ENCODE measurements around the gene GMPR.

The GMPR gene

DNA sequence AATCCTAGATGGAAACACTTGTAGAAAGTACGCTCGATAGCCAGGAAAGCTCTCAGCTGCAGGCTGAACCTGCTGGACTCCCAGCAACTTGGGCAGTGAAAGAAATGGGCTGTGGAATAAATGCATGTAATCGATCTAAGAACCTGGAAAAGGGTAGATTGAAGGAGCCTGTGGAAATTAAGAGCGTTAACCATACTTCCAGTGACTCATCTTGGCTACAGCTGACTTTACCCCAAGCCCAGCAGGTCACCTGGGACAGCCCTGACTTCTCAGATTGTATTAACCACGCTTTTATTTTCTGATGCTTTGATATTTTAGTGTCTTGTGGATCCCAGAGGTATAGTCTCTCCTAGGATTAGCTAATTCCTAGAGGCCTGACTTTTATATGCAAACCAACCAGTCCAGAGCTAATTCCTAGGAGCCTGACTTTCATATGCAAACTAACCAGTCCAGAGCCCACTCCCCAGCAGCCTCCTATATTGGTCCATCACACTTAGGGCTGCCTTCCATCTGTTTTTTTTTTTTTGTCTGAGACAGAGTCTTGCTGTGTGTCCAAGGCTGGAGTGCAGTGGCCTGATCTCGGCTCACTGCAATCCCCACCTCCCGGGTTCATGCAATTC, 86.3 kb downstream of the GMPR start:
- H3K4me3 ChIP-seq (ENCODE audit: low read depth in 1 of 2, low read length in 2 of 2): no peak overlapping the region
- peaks cover 5 to 15% of the 10 kb centered on the region in 2 donors for H3K36me3 ChIP-seq (ENCODE audit: control insufficient read depth in 1 of 2, insufficient read depth in 2 of 2, low read length in 2 of 2)
- no peaks in the 10 kb centered on the region for H3K9me3 ChIP-seq (ENCODE audit: control insufficient read depth in 1 of 2, low read length in 2 of 2)
- H3K4me1 ChIP-seq (ENCODE audit: control insufficient read depth in 1 of 2, insufficient read depth in 2 of 2, low read length in 2 of 2): peaks cover 24 to 25% of the 10 kb centered on the region in 2 donors
- H3K27me3 ChIP-seq (ENCODE audit: control insufficient read depth in 1 of 2, insufficient read depth in 2 of 2, low read length in 2 of 2): no peaks in the 10 kb centered on the region
- no peak overlapping the region for H3K27ac ChIP-seq (ENCODE audit: low read depth, low read length)
- no peak overlapping the region for H3K9ac ChIP-seq (ENCODE audit: low read depth in 1 of 2, low read length in 2 of 2)

DNA sequence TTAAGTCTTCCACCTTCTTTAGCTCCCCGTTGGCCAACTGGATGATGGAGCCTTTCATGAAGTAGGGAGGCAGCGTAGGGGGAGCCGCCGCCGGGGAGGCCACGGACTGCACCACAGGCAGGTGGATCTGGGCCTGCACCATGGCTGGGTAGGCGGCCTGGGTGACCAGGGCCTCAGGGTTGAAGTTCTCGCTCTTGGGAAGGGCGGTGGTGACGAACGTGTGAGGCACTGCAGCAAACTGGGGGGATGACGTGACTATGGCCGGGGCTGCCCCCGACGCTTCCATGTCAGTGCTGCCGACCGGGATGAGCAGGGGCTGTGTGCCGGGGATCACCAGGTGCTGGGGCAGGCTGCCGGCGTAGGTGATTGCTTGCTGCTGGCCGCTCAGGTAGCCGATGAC, 88.1 kb downstream of the GMPR start:
- Histone ChIP-seq H3K4me1 (ENCODE audit: control insufficient read depth in 1 of 2, insufficient read depth in 2 of 2, low read length in 2 of 2) (peaks cover 11 to 14% of the 10 kb centered on the region in 2 donors), H3K9me3 (ENCODE audit: control insufficient read depth in 1 of 2, low read length in 2 of 2) (no peaks in the 10 kb centered on the region), H3K27me3 (ENCODE audit: control insufficient read depth in 1 of 2, insufficient read depth in 2 of 2, low read length in 2 of 2) (no peaks in the 10 kb centered on the region), H3K27ac (ENCODE audit: low read depth, low read length) (no peak overlapping the region), H3K9ac (ENCODE audit: low read depth in 1 of 2, low read length in 2 of 2) (no peak overlapping the region), H3K4me3 (ENCODE audit: low read depth in 1 of 2, low read length in 2 of 2) (no peak overlapping the region), H3K36me3 (ENCODE audit: control insufficient read depth in 1 of 2, insufficient read depth in 2 of 2, low read length in 2 of 2) (peaks cover 5 to 15% of the 10 kb centered on the region in 2 donors)

DNA sequence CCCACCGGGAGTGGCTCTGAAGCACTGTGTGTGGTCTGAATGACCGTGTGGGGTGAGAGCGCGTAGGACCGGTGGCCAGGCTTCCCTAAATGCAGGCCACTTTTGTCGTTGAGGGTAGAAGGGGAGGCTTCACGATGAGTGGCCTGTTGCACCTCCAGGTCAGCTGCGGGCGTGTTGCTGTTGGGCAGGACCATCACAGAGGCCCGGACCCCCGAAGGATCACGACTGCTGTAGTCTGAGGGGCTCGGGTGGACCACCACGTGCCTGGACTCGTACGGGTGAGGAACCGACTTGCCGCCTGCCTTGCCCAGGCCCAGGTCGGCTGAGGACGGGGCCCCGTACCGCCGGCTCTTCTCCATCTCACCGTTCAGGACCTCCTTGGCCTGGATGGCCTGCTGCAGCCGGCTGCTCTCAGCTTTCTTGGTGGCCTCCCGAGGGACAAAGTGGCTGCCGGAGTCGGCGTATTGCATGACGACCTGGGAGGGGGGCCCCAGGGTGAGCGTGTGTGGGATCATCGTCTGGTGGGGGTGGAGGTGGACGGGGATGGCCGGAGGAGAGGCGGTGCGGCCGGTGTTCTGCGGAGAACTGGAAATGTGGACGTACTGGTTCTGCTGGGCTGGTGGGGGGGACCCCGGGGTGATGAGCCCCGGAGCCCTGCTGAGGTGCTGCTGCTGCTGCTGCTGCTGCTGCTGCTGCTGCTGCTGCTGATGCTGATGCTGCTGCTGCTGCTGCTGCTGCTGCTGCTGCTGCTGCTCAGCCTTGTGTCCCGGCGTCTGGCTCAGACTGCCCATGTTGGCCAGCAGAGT, 88.8 kb downstream of the GMPR start:
- no peak overlapping the region for H3K9ac ChIP-seq (ENCODE audit: low read depth in 1 of 2, low read length in 2 of 2)
- H3K36me3 ChIP-seq (ENCODE audit: control insufficient read depth in 1 of 2, insufficient read depth in 2 of 2, low read length in 2 of 2): peaks cover 5 to 15% of the 10 kb centered on the region in 2 donors
- H3K27me3 ChIP-seq (ENCODE audit: control insufficient read depth in 1 of 2, insufficient read depth in 2 of 2, low read length in 2 of 2): no peaks in the 10 kb centered on the region
- H3K4me1 ChIP-seq (ENCODE audit: control insufficient read depth in 1 of 2, insufficient read depth in 2 of 2, low read length in 2 of 2): peaks cover 16 to 19% of the 10 kb centered on the region in 2 donors
- no peaks in the 10 kb centered on the region for H3K9me3 ChIP-seq (ENCODE audit: control insufficient read depth in 1 of 2, low read length in 2 of 2)
- H3K4me3 ChIP-seq (ENCODE audit: low read depth in 1 of 2, low read length in 2 of 2): no peak overlapping the region
- no peak overlapping the region for H3K27ac ChIP-seq (ENCODE audit: low read depth, low read length)

DNA sequence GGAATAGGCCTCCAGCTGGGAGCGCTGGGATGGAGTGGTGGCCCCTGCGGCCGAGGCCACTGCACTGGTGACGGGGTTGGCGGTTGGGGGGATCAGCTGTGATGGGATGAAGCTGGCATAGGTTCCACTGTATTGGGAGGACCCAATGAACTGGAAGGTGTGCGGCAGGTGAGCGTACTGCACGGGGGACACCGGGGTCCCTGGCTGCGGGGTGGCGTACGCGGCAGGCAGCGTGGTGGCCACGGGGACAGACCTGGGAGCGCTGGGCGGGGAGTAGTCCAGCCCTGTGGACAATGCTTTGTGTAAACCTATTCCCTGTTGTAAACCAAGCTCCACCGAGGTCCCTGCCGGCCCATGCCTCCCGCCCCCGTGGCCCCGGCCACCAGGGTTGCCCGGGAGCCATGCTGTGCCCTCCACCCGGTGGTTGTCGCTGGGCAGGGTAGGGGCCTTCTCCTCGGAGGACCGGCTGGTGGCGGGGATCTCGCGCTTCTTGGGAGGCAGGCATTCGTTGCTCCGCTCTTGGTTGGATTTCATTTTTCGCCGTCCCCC, 89.5 kb downstream of the GMPR start:
- Histone ChIP-seq H3K9ac (ENCODE audit: low read depth in 1 of 2, low read length in 2 of 2) (no peak overlapping the region), H3K4me3 (ENCODE audit: low read depth in 1 of 2, low read length in 2 of 2) (no peak overlapping the region), H3K4me1 (ENCODE audit: control insufficient read depth in 1 of 2, insufficient read depth in 2 of 2, low read length in 2 of 2) (peaks cover 9 to 12% of the 10 kb centered on the region in 2 donors)

DNA sequence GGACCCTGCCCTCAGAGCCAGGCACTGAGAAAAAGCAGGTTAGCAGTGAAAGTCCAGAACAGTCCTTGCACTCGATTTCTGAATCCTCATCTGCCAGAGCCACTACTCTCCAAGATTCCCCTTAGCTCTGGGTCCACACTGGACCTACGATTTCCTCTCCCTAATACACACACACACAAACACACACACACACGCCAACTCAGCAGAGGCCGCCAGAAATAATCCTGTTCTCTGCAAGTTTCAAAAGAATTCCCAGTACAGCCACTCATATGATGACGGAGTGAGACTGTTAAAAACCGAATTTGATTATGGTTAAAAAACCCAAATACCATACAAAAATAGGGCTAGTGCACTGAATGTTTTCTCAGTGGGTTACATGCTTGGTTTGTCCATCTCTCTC, 90.8 kb downstream of the GMPR start:
- no peaks in the 10 kb centered on the region for H3K9me3 ChIP-seq (ENCODE audit: control insufficient read depth in 1 of 2, low read length in 2 of 2)
- H3K27ac ChIP-seq (ENCODE audit: low read depth, low read length): no peak overlapping the region
- H3K27me3 ChIP-seq (ENCODE audit: control insufficient read depth in 1 of 2, insufficient read depth in 2 of 2, low read length in 2 of 2): no peaks in the 10 kb centered on the region
- peaks cover 5 to 15% of the 10 kb centered on the region in 2 donors for H3K36me3 ChIP-seq (ENCODE audit: control insufficient read depth in 1 of 2, insufficient read depth in 2 of 2, low read length in 2 of 2)
- H3K4me3 ChIP-seq (ENCODE audit: low read depth in 1 of 2, low read length in 2 of 2): no peak overlapping the region
- peaks cover 9 to 12% of the 10 kb centered on the region in 2 donors for H3K4me1 ChIP-seq (ENCODE audit: control insufficient read depth in 1 of 2, insufficient read depth in 2 of 2, low read length in 2 of 2)
- no peak overlapping the region for H3K9ac ChIP-seq (ENCODE audit: low read depth in 1 of 2, low read length in 2 of 2)

More for the DNA sequence above, 89.5 kb downstream of the GMPR start:
- H3K36me3 ChIP-seq (ENCODE audit: control insufficient read depth in 1 of 2, insufficient read depth in 2 of 2, low read length in 2 of 2): peaks cover 5 to 15% of the 10 kb centered on the region in 2 donors
- H3K9me3 ChIP-seq (ENCODE audit: control insufficient read depth in 1 of 2, low read length in 2 of 2): no peaks in the 10 kb centered on the region
- no peak overlapping the region for H3K27ac ChIP-seq (ENCODE audit: low read depth, low read length)
- no peaks in the 10 kb centered on the region for H3K27me3 ChIP-seq (ENCODE audit: control insufficient read depth in 1 of 2, insufficient read depth in 2 of 2, low read length in 2 of 2)

DNA sequence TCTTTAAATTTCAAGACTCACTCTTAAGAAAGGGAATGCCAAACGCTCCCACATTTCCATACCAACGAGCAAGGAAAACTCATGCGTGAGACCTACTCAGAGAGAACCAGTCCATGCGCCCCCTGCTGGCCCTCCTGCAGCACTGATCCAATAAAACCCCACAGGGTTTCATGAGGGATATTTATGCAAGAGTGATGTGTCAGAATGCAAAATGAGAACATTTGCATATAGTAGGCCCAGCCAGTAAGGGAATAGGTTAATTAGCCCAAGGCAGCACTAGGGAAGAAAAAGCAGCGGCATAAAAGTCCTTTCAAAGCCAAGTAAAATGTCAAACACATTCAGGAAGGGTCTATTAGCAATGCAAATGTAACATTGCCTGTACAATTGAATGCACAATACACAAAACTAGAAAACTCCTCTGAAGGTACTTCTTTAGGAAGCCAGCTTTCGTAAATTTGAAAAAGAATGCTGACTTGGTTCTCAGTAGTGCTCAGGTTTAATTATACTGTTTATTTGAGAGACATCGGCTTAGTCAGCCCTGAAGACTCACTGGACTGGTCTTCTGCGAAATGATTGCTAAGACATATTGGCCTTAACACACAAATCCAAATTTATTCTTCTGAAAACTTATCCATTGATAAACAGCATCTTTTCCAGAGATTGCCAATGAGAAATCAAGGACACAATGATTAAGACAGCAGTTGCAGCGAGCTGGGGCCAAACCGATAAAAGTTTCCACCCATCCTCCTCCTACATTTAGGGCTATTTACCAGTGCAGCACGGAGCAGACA, 93.2 kb downstream of the GMPR start:
- Histone ChIP-seq H3K27me3 (ENCODE audit: control insufficient read depth in 1 of 2, insufficient read depth in 2 of 2, low read length in 2 of 2) (no peaks in the 10 kb centered on the region), H3K4me3 (ENCODE audit: low read depth in 1 of 2, low read length in 2 of 2) (no peak overlapping the region), H3K9me3 (ENCODE audit: control insufficient read depth in 1 of 2, low read length in 2 of 2) (no peaks in the 10 kb centered on the region), H3K36me3 (ENCODE audit: control insufficient read depth in 1 of 2, insufficient read depth in 2 of 2, low read length in 2 of 2) (peaks cover 0 to 7% of the 10 kb centered on the region in 2 donors), H3K9ac (ENCODE audit: low read depth in 1 of 2, low read length in 2 of 2) (peak overlapping the region in 1 of 2 donors; percentile 13), H3K27ac (ENCODE audit: low read depth, low read length) (no peak overlapping the region), H3K4me1 (ENCODE audit: control insufficient read depth in 1 of 2, insufficient read depth in 2 of 2, low read length in 2 of 2) (peaks cover 9 to 14% of the 10 kb centered on the region in 2 donors)

DNA sequence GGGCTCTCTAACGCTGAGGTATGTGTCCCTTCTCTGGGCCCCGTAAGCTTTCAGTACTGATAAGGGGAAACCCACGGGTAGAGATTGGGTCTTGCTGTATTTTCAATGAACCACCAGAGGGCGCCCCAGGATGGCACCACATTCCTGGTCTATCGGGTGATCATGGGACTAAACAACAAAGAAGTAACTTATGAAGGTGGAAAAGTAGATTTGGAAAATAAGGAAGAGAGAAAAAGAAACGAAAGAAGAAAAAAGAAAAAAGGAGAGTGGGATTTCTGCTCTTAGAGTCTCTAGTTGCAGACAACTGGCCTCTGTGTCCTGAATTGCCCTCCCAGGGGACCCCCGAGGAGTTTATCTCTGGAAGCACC, 93.8 kb downstream of the GMPR start:
- no peaks in the 10 kb centered on the region for H3K27me3 ChIP-seq (ENCODE audit: control insufficient read depth in 1 of 2, insufficient read depth in 2 of 2, low read length in 2 of 2)
- H3K9me3 ChIP-seq (ENCODE audit: control insufficient read depth in 1 of 2, low read length in 2 of 2): no peaks in the 10 kb centered on the region
- no peak overlapping the region for H3K4me3 ChIP-seq (ENCODE audit: low read depth in 1 of 2, low read length in 2 of 2)
- peaks cover 0 to 2% of the 10 kb centered on the region in 2 donors for H3K36me3 ChIP-seq (ENCODE audit: control insufficient read depth in 1 of 2, insufficient read depth in 2 of 2, low read length in 2 of 2)
- H3K27ac ChIP-seq (ENCODE audit: low read depth, low read length): no peak overlapping the region
- H3K9ac ChIP-seq (ENCODE audit: low read depth in 1 of 2, low read length in 2 of 2): peak overlapping the region in 1 of 2 donors; percentile 13
- H3K4me1 ChIP-seq (ENCODE audit: control insufficient read depth in 1 of 2, insufficient read depth in 2 of 2, low read length in 2 of 2): peaks cover 9 to 17% of the 10 kb centered on the region in 2 donors

DNA sequence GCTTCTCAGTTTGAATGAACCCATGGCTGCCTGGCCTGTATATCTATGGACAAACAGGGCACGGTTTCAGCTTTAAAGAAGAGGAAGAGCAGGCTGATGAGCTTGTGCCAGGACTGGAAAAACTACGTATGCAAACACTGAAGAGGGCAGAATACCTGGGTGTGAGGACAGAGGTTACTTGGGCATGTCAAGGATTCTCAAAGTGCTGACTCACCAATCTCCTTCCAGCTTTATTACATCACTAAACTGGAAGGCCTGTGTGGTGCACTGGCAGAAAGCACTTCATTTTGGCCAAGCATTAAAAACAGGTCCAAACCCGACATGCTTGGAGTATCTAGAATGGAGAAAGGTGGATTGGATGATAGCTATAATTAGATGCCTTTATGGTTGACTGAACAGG, 95.2 kb downstream of the GMPR start:
- no peaks in the 10 kb centered on the region for H3K9me3 ChIP-seq (ENCODE audit: control insufficient read depth in 1 of 2, low read length in 2 of 2)
- no peak overlapping the region for H3K9ac ChIP-seq (ENCODE audit: low read depth in 1 of 2, low read length in 2 of 2)
- H3K36me3 ChIP-seq (ENCODE audit: control insufficient read depth in 1 of 2, insufficient read depth in 2 of 2, low read length in 2 of 2): no peaks in the 10 kb centered on the region
- no peak overlapping the region for H3K4me3 ChIP-seq (ENCODE audit: low read depth in 1 of 2, low read length in 2 of 2)
- peaks cover 9 to 20% of the 10 kb centered on the region in 2 donors for H3K4me1 ChIP-seq (ENCODE audit: control insufficient read depth in 1 of 2, insufficient read depth in 2 of 2, low read length in 2 of 2)
- no peaks in the 10 kb centered on the region for H3K27me3 ChIP-seq (ENCODE audit: control insufficient read depth in 1 of 2, insufficient read depth in 2 of 2, low read length in 2 of 2)
- no peak overlapping the region for H3K27ac ChIP-seq (ENCODE audit: low read depth, low read length)

DNA sequence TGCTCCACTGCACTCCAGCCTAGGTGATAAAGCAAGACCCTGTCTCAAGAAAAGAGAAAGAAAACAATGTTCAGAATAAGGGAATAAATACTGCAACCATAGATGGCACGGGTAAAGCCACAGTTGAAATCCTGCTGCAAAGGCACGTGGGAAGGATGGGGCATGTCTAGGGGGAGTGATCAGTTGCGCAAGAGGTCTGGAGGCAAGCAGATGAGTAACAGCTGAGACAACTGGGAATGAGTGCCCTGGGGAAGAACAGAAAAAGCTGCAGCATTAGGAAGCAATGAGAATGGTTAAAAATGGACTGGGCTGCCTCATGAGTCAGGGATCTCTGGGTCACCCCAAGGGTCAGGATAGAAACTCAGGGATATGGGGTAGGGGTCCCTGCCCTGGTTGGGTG, 96.3 kb downstream of the GMPR start:
- Histone ChIP-seq H3K36me3 (ENCODE audit: control insufficient read depth in 1 of 2, insufficient read depth in 2 of 2, low read length in 2 of 2) (no peaks in the 10 kb centered on the region), H3K4me3 (ENCODE audit: low read depth in 1 of 2, low read length in 2 of 2) (no peak overlapping the region), H3K27ac (ENCODE audit: low read depth, low read length) (no peak overlapping the region), H3K9me3 (ENCODE audit: control insufficient read depth in 1 of 2, low read length in 2 of 2) (no peaks in the 10 kb centered on the region), H3K9ac (ENCODE audit: low read depth in 1 of 2, low read length in 2 of 2) (no peak overlapping the region), H3K4me1 (ENCODE audit: control insufficient read depth in 1 of 2, insufficient read depth in 2 of 2, low read length in 2 of 2) (peaks cover 9 to 22% of the 10 kb centered on the region in 2 donors), H3K27me3 (ENCODE audit: control insufficient read depth in 1 of 2, insufficient read depth in 2 of 2, low read length in 2 of 2) (no peaks in the 10 kb centered on the region)

DNA sequence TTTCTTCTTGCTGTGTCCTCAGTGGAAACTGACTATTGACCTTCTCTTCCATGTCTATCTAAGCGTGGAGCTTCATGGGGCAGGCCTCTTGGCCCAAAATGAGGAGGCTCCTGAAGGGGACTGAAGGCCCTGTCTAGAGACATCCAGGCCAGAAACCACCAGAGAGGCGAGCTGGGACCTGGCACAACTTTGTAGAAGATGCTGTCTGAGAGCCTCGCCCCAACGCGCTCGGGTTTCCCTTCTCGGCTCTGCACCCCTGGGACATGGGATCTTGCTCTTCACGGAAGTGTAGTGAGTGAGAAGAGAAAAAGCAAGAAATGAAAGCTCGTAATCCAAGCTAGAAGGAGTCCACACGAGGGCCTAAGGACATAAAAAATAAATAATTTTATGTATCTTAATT, 96.8 kb downstream of the GMPR start:
- H3K36me3 ChIP-seq (ENCODE audit: control insufficient read depth in 1 of 2, insufficient read depth in 2 of 2, low read length in 2 of 2): no peaks in the 10 kb centered on the region
- no peak overlapping the region for H3K9ac ChIP-seq (ENCODE audit: low read depth in 1 of 2, low read length in 2 of 2)
- peaks cover 9 to 22% of the 10 kb centered on the region in 2 donors for H3K4me1 ChIP-seq (ENCODE audit: control insufficient read depth in 1 of 2, insufficient read depth in 2 of 2, low read length in 2 of 2)
- H3K27me3 ChIP-seq (ENCODE audit: control insufficient read depth in 1 of 2, insufficient read depth in 2 of 2, low read length in 2 of 2): no peaks in the 10 kb centered on the region
- H3K4me3 ChIP-seq (ENCODE audit: low read depth in 1 of 2, low read length in 2 of 2): no peak overlapping the region
- no peak overlapping the region for H3K27ac ChIP-seq (ENCODE audit: low read depth, low read length)
- H3K9me3 ChIP-seq (ENCODE audit: control insufficient read depth in 1 of 2, low read length in 2 of 2): no peaks in the 10 kb centered on the region

Measured in duodenal mucosa (tissue), 2 donors.